IMR-90 (cell line): ENCODE results near the gene RC3H2. TPM values are rescaled to one million over a fixed set of nuclear protein-coding genes. Genes with fewer than 3 reads are reported as not detected.

Experiments used
- ATAC-seq: fragments of 200-7000 bp; cut with Tn5 transposase; 2 replicates; pipeline ENCODE4 v1.9.1; 2020; ENCODE audit warnings: low read depth, mild to moderate bottlenecking, moderate library complexity
- BruUV-seq: library from RNA; stranded (reverse); fragments of 400-500 nt; replicated peaks from 2 replicates; lab custom pipeline; 2021; lab: Mats Ljungman, UMichigan
- CTCF ChIA-PET: fragments of 300-600 bp; formaldehyde crosslinking; extraction: SDS; loops from one replicate; lab custom pipeline; 2021; ENCODE audit warnings: antibody characterized with exemption; lab: Yijun Ruan, JAX
- POLR2A ChIA-PET: fragments of 300-600 bp; sonication (Branson Sonifier 250); formaldehyde crosslinking; loops from one replicate; lab custom pipeline; 2022; ENCODE audit warnings: antibody characterized with exemption; ENCODE audit not compliant: unreplicated experiment; lab: Charles Lee
- DNase-seq: peaks from one replicate; pipeline ENCODE4 v3.0.0; 2013
- H2AFZ ChIP-seq: replicated peaks from 2 replicates; pipeline ENCODE3; 2013; ENCODE audit warnings: low read length, mild to moderate bottlenecking; ENCODE audit not compliant: poor library complexity
- H2AK5ac ChIP-seq: 2 replicates; pipeline ENCODE4 v1.6.1; 2013; ENCODE audit warnings: low read depth, low read length, inconsistent platforms
- H2AK9ac ChIP-seq: replicated peaks from 2 replicates; pipeline ENCODE3; 2013; ENCODE audit warnings: mild to moderate bottlenecking, low read depth, low read length, moderate library complexity; ENCODE audit not compliant: poor library complexity
- H2BK120ac ChIP-seq: 2 replicates; pipeline ENCODE4 v1.6.1; 2013; ENCODE audit warnings: low read depth, low read length, inconsistent platforms
- H2BK15ac ChIP-seq: 3 replicates; pipeline ENCODE4 v1.6.1; 2013; ENCODE audit warnings: low read depth, low read length, inconsistent platforms
- H2BK20ac ChIP-seq: 2 replicates; pipeline ENCODE4 v1.6.1; 2013; ENCODE audit warnings: low read depth, mild to moderate bottlenecking, inconsistent platforms, low read length, moderate library complexity
- H2BK5ac ChIP-seq: 2 replicates; pipeline ENCODE4 v1.6.1; 2013; ENCODE audit warnings: mild to moderate bottlenecking, low read depth, low read length, inconsistent platforms; ENCODE audit not compliant: poor library complexity, severe bottlenecking
- H3K14ac ChIP-seq: replicated peaks from 2 replicates; pipeline ENCODE4 v1.6.1; 2013; ENCODE audit warnings: low read depth, low read length, inconsistent platforms
- H3K18ac ChIP-seq: 2 replicates; pipeline ENCODE4 v1.6.1; 2013; ENCODE audit warnings: low read depth, low read length, control low read depth
- H3K23ac ChIP-seq: 2 replicates; pipeline ENCODE4 v1.6.1; 2013; ENCODE audit warnings: low read depth, low read length, inconsistent platforms
- H3K27ac ChIP-seq: 2 replicates; pipeline ENCODE4 v1.5.1; 2013; ENCODE audit warnings: mild to moderate bottlenecking, control low read depth, low read length; ENCODE audit not compliant: insufficient read depth
- H3K27me3 ChIP-seq: 2 replicates; pipeline ENCODE4 v1.6.1; 2013; ENCODE audit warnings: low read length; ENCODE audit not compliant: control insufficient read depth, insufficient read depth
- H3K36me3 ChIP-seq: 2 replicates; pipeline ENCODE4 v1.6.1; 2013; ENCODE audit warnings: low read length, mixed read lengths; ENCODE audit not compliant: control insufficient read depth, insufficient read depth
- H3K4ac ChIP-seq: 2 replicates; pipeline ENCODE4 v1.6.1; 2013; ENCODE audit warnings: low read depth, low read length, inconsistent platforms
- H3K4me1 ChIP-seq: 2 replicates; pipeline ENCODE4 v1.6.1; 2013; ENCODE audit warnings: low read length, mixed read lengths; ENCODE audit not compliant: control insufficient read depth, insufficient read depth
- H3K4me2 ChIP-seq: 2 replicates; pipeline ENCODE4 v1.6.1; 2013; ENCODE audit warnings: low read depth, mild to moderate bottlenecking, control low read depth, low read length, moderate library complexity
- H3K4me3 ChIP-seq: 2 replicates; pipeline ENCODE4 v1.5.1; 2013; ENCODE audit warnings: low read depth, mild to moderate bottlenecking, control low read depth, low read length, moderate library complexity; ENCODE audit not compliant: insufficient read depth
- H3K56ac ChIP-seq: 2 replicates; pipeline ENCODE4 v1.6.1; 2013; ENCODE audit warnings: low read length, inconsistent platforms; ENCODE audit not compliant: insufficient read depth; ENCODE audit errors: extremely low read depth
- H3K79me1 ChIP-seq, 2 experiments: 2 replicates each; pipeline ENCODE4 v1.6.1; 2013; ENCODE audit warnings: low read length in 2 of 2, inconsistent platforms in 1 of 2, low read depth in 1 of 2
- H3K9ac ChIP-seq: 2 replicates; pipeline ENCODE4 v1.6.1; 2013; ENCODE audit warnings: low read depth, low read length, control low read depth
- H3K9me1 ChIP-seq: 2 replicates; pipeline ENCODE4 v1.6.1; 2013; ENCODE audit warnings: low read length, inconsistent platforms; ENCODE audit not compliant: insufficient read depth
- H3K9me3 ChIP-seq: 2 replicates; pipeline ENCODE4 v1.6.1; 2013; ENCODE audit warnings: low read length; ENCODE audit not compliant: control insufficient read depth, insufficient read depth
- H4K20me1 ChIP-seq: 2 replicates; pipeline ENCODE4 v1.6.1; 2013; ENCODE audit warnings: low read length, inconsistent platforms; ENCODE audit not compliant: insufficient read depth
- H4K5ac ChIP-seq: 2 replicates; pipeline ENCODE4 v1.6.1; 2013; ENCODE audit warnings: mild to moderate bottlenecking, low read depth, low read length, control low read depth
- H4K8ac ChIP-seq, 2 experiments: 2 replicates each; pipeline ENCODE4 v1.6.1; 2013; ENCODE audit warnings: low read depth in 2 of 2, low read length in 2 of 2, control low read depth in 1 of 2, inconsistent platforms in 1 of 2
- H4K91ac ChIP-seq: 2 replicates; pipeline ENCODE4 v1.6.1; 2013; ENCODE audit warnings: low read depth, low read length, inconsistent platforms; ENCODE audit not compliant: insufficient read depth
- SMC3 ChIP-seq: fragments of 150-350 bp; IDR thresholded peaks from 2 replicates; pipeline ENCODE4 v1.6.1; 2016; ENCODE audit warnings: low read depth, mild to moderate bottlenecking, antibody characterized with exemption, low read length, moderate library complexity
- WGBS, 2 experiments: methylation state at CpG; one replicate each; pipeline versions ENCODE4 v1.1.5 to v1.1.7; 2013; ENCODE audit warnings: missing lambda C conversion rate in 2 of 2; ENCODE audit not compliant: insufficient read length in 1 of 2; ENCODE audit errors: extremely low coverage in 2 of 2; 5-methylcytosine and 5-hydroxymethylcytosine counted together
- dilution Hi-C: fragments of 300-500 bp; cut with HindIII; formaldehyde crosslinking; loops from one replicate; pipeline ENCODE4 v1.14.3; 2018; ENCODE audit warnings: low sequenced_read_pairs; ENCODE audit not compliant: unreplicated experiment
- in situ Hi-C: fragments of 300-500 bp; cut with MboI; formaldehyde crosslinking; loops from 3 replicates; pipeline ENCODE4 v1.14.3; 2019; ENCODE audit warnings: low sequenced_read_pairs, inconsistent platforms, mixed read lengths
- intact Hi-C: fragments of 100-400 bp; cut with micrococcal nuclease; formaldehyde crosslinking; loops from 2 replicates; pipeline ENCODE4 v1.10.0; 2022
- polyA plus RNA-seq, 3 experiments: library from polyadenylated mRNA; depleted of rRNA; stranded (reverse); fragments of >200 nt; gene quantifications; 2 replicates each; pipeline ENCODE4 v1.2.3, GENCODE V29; 2012; ENCODE audit warnings: low replicate concordance in 1 of 3
- total RNA-seq: library from RNA; depleted of rRNA; stranded (reverse); fragments of >200 nt; gene quantifications from 2 replicates; pipeline ENCODE4 v1.2.3, GENCODE V29; 2012

Gene RC3H2
- total and polyA plus RNA-seq, 2 of the 4 experiments (the other 2 are of a cell fraction): 14.7 to 58.4 TPM

GRCh38 chr9:122865300-122865699 lies 39.9 kb downstream of the RC3H2 start:
- Histone ChIP-seq H4K20me1 (no peaks in the 10 kb centered on the region), H3K4me1 (no peaks in the 10 kb centered on the region; the same call in 1 of the 2 replicates), H3K27ac (no peak overlapping the region), H4K8ac (no peak overlapping the region), H2BK20ac (no peak overlapping the region), H2AK9ac (no peak overlapping the region), H2AFZ (no peak overlapping the region), H3K4me2 (no peak overlapping the region), H2BK120ac (no peak overlapping the region), H3K4me3 (no peak overlapping the region), H3K14ac (no peak overlapping the region), H3K23ac (no peak overlapping the region), H3K9me1 (peaks cover 2% of the 10 kb centered on the region; the same call in 1 of the 2 replicates), H4K91ac (no peak overlapping the region), H3K36me3 (peaks cover 15% of the 10 kb centered on the region), H3K9ac (no peak overlapping the region), H3K18ac (no peak overlapping the region), H2BK15ac (no peak overlapping the region), H3K4ac (no peak overlapping the region), H3K56ac (no peak overlapping the region), H2BK5ac (no peak overlapping the region), H3K79me1 (peaks cover 3 to 6% of the 10 kb centered on the region in 2 experiments; a peak in 2 of 4 replicates), H3K9me3 (no peaks in the 10 kb centered on the region), H2AK5ac (no peak overlapping the region), H4K5ac (no peak overlapping the region), H3K27me3 (no peaks in the 10 kb centered on the region)
- WGBS, 2 experiments: no CpG with 5 or more reads among the region's 7 CpGs
- in situ Hi-C loops: no loop called here
- intact Hi-C loops: no loop called here
- ChIA-PET POLR2A (no interaction called here), CTCF (interaction anchor here (0.6 kb wide), 1 partner anchor 483 kb away, joined by 4 read pairs; no protein-coding TSS in a partner anchor)
- no TSS peak for BruUV-seq
- dilution Hi-C loops: no loop called here
- no peak for ATAC-seq
- TF ChIP-seq SMC3: no peak
- no peak for DNase-seq
